ENCODE results near the gene CBL.

CBL gene

GRCh38 chr11:119285431-119285830 is 79.3 kb downstream of the CBL start:
- no peak overlapping the region for H3K4me3 ChIP-seq (ENCODE audit: low read depth in 1 of 2, low read length in 2 of 2)
- no peak overlapping the region for H2AFZ ChIP-seq (ENCODE audit: low read depth, low read length)
- H3K27me3 ChIP-seq (ENCODE audit: insufficient read depth, low read length, poor library complexity): no peaks in the 10 kb centered on the region
- H3K36me3 ChIP-seq (ENCODE audit: insufficient read depth, low read length): peaks cover 62% of the 10 kb centered on the region
- H3K79me2 ChIP-seq (ENCODE audit: insufficient read depth, low read length): no peaks in the 10 kb centered on the region
- no peak overlapping the region for H3K9ac ChIP-seq (ENCODE audit: low read depth, low read length)
- TF ChIP-seq CTCF (IDR thresholded peaks at IDR 0.05; ENCODE audit: borderline replicate concordance, extremely low read depth, low read length, poor library complexity, severe bottlenecking) (no peak), EZH2 (IDR thresholded peaks at IDR 0.05; ENCODE audit: borderline replicate concordance, low read depth, low read length, severe bottlenecking) (no peak)
- H3K4me1 ChIP-seq (ENCODE audit: insufficient read depth, low read length): no peaks in the 10 kb centered on the region
- no peaks in the 10 kb centered on the region for H4K20me1 ChIP-seq (ENCODE audit: insufficient read depth, low read length)
- no peak overlapping the region for H3K4me2 ChIP-seq (ENCODE audit: insufficient read depth, low read length)
- DNase-seq (no peak), ATAC-seq (ENCODE audit: insufficient read depth, low read depth) (no peak)
- no peak overlapping the region for H3K27ac ChIP-seq (ENCODE audit: low read length)
- peaks cover 4% of the 10 kb centered on the region for H3K9me3 ChIP-seq (ENCODE audit: insufficient read depth, low read length, severe bottlenecking)

- Histone ChIP-seq H2AFZ (ENCODE audit: low read depth, low read length) (no peak overlapping the region), H3K4me2 (ENCODE audit: insufficient read depth, low read length) (no peak overlapping the region), H3K9ac (ENCODE audit: low read depth, low read length) (no peak overlapping the region), H3K36me3 (ENCODE audit: insufficient read depth, low read length) (peaks cover 67% of the 10 kb centered on the region), H4K20me1 (ENCODE audit: insufficient read depth, low read length) (no peaks in the 10 kb centered on the region), H3K79me2 (ENCODE audit: insufficient read depth, low read length) (no peaks in the 10 kb centered on the region), H3K27me3 (ENCODE audit: insufficient read depth, low read length, poor library complexity) (no peaks in the 10 kb centered on the region), H3K9me3 (ENCODE audit: insufficient read depth, low read length, severe bottlenecking) (peaks cover 7% of the 10 kb centered on the region), H3K4me1 (ENCODE audit: insufficient read depth, low read length) (no peaks in the 10 kb centered on the region), H3K4me3 (ENCODE audit: low read depth in 1 of 2, low read length in 2 of 2) (no peak overlapping the region), H3K27ac (ENCODE audit: low read length) (no peak overlapping the region)
- no peak for DNase-seq
- TF ChIP-seq CTCF (IDR thresholded peaks at IDR 0.05; ENCODE audit: borderline replicate concordance, extremely low read depth, low read length, poor library complexity, severe bottlenecking) (no peak), EZH2 (IDR thresholded peaks at IDR 0.05; ENCODE audit: borderline replicate concordance, low read depth, low read length, severe bottlenecking) (no peak)
- no peak for ATAC-seq (ENCODE audit: insufficient read depth, low read depth)
These were observed 82.1 kb downstream of the CBL start for GRCh38 chr11:119288219-119288618.

GRCh38 chr11:119290894-119291497 is 84.9 kb downstream of the CBL start:
- Histone ChIP-seq H3K4me3 (ENCODE audit: low read depth in 1 of 2, low read length in 2 of 2) (no peak overlapping the region), H3K4me2 (ENCODE audit: insufficient read depth, low read length) (no peak overlapping the region), H3K27ac (ENCODE audit: low read length) (no peak overlapping the region), H4K20me1 (ENCODE audit: insufficient read depth, low read length) (no peaks in the 10 kb centered on the region), H3K4me1 (ENCODE audit: insufficient read depth, low read length) (no peaks in the 10 kb centered on the region), H3K27me3 (ENCODE audit: insufficient read depth, low read length, poor library complexity) (no peaks in the 10 kb centered on the region), H3K79me2 (ENCODE audit: insufficient read depth, low read length) (no peaks in the 10 kb centered on the region), H3K36me3 (ENCODE audit: insufficient read depth, low read length) (peaks cover 54% of the 10 kb centered on the region), H3K9me3 (ENCODE audit: insufficient read depth, low read length, severe bottlenecking) (peaks cover 7% of the 10 kb centered on the region), H2AFZ (ENCODE audit: low read depth, low read length) (no peak overlapping the region), H3K9ac (ENCODE audit: low read depth, low read length) (no peak overlapping the region)
- DNase-seq (no peak), ATAC-seq (ENCODE audit: insufficient read depth, low read depth) (no peak)
- TF ChIP-seq CTCF (IDR thresholded peaks at IDR 0.05; ENCODE audit: borderline replicate concordance, extremely low read depth, low read length, poor library complexity, severe bottlenecking) (no peak), EZH2 (IDR thresholded peaks at IDR 0.05; ENCODE audit: borderline replicate concordance, low read depth, low read length, severe bottlenecking) (no peak)
